Measurements from ENCODE around the gene SSUH2.

GRCh38 chr3:8673083-8673737 lies 28.6 kb upstream of the SSUH2 start:
- no peak for TF ChIP-seq POLR2A (IDR thresholded peaks at IDR 0.05)
- TF ChIP-seq CTCF (IDR thresholded peaks at IDR 0.05): no peak

Measured in testis (tissue), 2 donors.